HFF-Myc (cell line): ENCODE results near the gene ALK.

Source experiments
- DNase-seq: peaks from one replicate; pipeline ENCODE4 v3.0.0-alpha.2; 2011; ENCODE audit warnings: low read depth; ENCODE audit errors: extremely low read depth
- H3K4me3 ChIP-seq: replicated peaks from 2 replicates; pipeline ENCODE4 v1.5.1; 2011; ENCODE audit warnings: low read depth, mild to moderate bottlenecking, control low read depth, low read length
- TF ChIP-seq, protein P1 (sequence below): IDR thresholded peaks from 2 replicates; pipeline ENCODE4 v1.5.1; 2012; ENCODE audit warnings: mild to moderate bottlenecking, low read depth, low read length, control low read depth; ENCODE audit errors: missing control alignments

The ALK gene

DNA sequence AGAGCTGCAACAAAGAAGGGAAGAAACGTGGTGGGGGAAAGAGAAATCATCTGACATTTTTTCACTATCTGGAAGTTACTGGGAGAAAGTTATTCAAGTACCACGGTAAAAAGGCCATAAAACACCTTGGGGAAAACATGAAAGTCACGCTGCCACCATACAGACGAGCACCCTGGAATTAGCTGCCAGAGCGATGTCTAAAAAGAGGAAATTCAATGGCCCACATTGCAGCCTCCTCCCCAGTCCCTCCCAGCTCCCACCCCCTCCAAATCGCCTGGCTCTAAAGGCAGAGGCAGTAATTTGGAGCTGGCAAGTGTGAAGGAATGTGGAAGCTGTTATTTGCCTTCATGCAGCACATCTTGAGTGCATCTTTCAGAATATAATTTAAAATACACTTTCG is 192.0 kb downstream of the ALK start:
- no peak overlapping the region for H3K4me3 ChIP-seq
- DNase-seq, result no peak
- TF ChIP-seq, protein P1, sequence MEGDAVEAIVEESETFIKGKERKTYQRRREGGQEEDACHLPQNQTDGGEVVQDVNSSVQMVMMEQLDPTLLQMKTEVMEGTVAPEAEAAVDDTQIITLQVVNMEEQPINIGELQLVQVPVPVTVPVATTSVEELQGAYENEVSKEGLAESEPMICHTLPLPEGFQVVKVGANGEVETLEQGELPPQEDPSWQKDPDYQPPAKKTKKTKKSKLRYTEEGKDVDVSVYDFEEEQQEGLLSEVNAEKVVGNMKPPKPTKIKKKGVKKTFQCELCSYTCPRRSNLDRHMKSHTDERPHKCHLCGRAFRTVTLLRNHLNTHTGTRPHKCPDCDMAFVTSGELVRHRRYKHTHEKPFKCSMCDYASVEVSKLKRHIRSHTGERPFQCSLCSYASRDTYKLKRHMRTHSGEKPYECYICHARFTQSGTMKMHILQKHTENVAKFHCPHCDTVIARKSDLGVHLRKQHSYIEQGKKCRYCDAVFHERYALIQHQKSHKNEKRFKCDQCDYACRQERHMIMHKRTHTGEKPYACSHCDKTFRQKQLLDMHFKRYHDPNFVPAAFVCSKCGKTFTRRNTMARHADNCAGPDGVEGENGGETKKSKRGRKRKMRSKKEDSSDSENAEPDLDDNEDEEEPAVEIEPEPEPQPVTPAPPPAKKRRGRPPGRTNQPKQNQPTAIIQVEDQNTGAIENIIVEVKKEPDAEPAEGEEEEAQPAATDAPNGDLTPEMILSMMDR, result no peak

- no peak overlapping the region for H3K4me3 ChIP-seq
- DNase-seq, result no peak
- TF ChIP-seq, protein P1, result no peak
Measured at GRCh38 chr2:29726976-29727375, 194.4 kb downstream of the ALK start.

GRCh38 chr2:29725610-29726009 is 195.8 kb downstream of the ALK start:
- TF ChIP-seq, protein P1, result no peak
- no peak overlapping the region for H3K4me3 ChIP-seq
- DNase-seq, result no peak

DNA sequence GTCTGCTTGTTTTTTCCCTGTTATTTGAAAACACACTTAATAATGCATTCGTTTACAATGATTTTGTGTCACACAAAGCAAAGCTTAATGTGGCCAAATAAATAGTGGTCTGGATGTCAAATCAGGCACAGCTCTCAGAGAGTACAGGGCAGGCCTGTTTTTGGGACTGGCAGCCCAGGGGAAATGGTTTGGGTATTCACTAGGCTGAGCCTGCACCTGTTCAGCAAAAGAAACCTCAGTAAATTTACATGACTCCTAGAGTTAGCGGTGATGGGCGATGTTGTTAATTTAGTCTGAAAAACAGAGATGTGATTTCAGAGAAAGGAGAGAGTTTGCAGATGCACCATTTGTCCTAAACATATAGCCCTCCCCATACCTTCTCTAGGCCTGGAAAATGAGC is 197.1 kb downstream of the ALK start:
- H3K4me3 ChIP-seq, result no peak overlapping the region
- no peak for DNase-seq
- TF ChIP-seq, protein P1, result no peak

DNA sequence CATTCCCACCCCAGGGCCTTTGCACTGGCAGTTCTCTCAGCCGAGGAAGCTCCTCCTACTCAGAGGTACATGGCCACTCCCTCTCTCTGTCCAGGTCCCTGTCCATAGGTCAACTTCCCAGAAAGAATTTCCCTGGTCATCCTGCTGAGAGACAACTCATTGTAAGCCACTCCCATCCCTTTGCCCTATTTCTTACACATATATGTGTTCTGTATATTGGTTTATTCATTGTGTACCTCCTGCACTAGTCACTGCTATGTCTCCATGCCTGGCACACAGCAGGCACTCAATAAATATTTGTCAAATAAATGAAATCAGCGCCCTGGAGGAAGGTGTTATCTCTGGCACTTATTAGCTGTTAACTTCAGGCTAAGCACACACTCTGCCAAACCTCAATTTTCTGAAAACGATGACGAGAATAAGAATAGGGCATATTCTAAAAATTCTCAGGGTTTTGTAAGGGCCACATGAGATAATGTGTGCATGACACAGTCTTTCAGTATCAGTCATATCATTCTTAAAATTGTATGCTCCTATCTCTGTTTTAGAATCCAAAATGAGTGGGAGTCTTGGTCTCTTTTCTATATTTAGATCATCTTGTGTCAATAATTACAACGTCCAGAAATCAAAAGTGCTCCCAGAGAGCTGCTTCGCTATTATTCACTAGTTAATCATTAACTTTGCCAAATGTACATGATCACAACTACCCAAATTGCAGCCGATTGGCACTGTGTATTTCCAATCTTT is 198.0 kb downstream of the ALK start:
- DNase-seq, result no peak
- no peak overlapping the region for H3K4me3 ChIP-seq
- TF ChIP-seq, protein P1, result no peak

GRCh38 chr2:29719639-29720038 is 201.7 kb downstream of the ALK start:
- H3K4me3 ChIP-seq, result no peak overlapping the region
- DNase-seq, result no peak
- TF ChIP-seq, protein P1, result no peak
